HCT116 (cell line): ENCODE results near the gene PDE6H. TPM values are rescaled to one million over a fixed set of nuclear protein-coding genes. Genes with fewer than 3 reads are reported as not detected.

Source experiments
- ATAC-seq: fragments of 200-7000 bp; cut with Tn5 transposase; 2 replicates; pipeline ENCODE4 v1.9.1; 2020; ENCODE audit warnings: mild to moderate bottlenecking, moderate library complexity
- BruUV-seq: library from RNA; stranded (reverse); fragments of 400-500 nt; replicated peaks from 2 replicates; lab custom pipeline; 2021; lab: Mats Ljungman, UMichigan
- CTCF ChIA-PET: fragments of 300-600 bp; sonication (Branson Sonifier 250); formaldehyde crosslinking; loops from one replicate; lab custom pipeline; 2021; ENCODE audit warnings: antibody characterized with exemption; lab: Charles Lee
- POLR2A ChIA-PET: fragments of 300-600, 350-600 bp; sonication (Branson Sonifier 250); formaldehyde crosslinking; loops from one replicate; lab custom pipeline; 2021; ENCODE audit warnings: antibody characterized with exemption; lab: Charles Lee
- RAD21 ChIA-PET, 2 experiments: fragments of 300-600 bp; sonication (Branson Sonifier 250); formaldehyde crosslinking; loops; one replicate each; lab custom pipeline; 2023; ENCODE audit warnings: low total read pairs in 2 of 2; ENCODE audit not compliant: uncharacterized antibody in 2 of 2, unreplicated experiment in 2 of 2, low non-redundant PET in 1 of 2; lab: Charles Lee
- DNase-seq: peaks from one replicate; pipeline ENCODE4 v3.0.0-alpha.2; 2010; ENCODE audit warnings: low read depth, low spot score
- H2AFZ ChIP-seq: fragments of 200-600 bp; shearing (Covaris generic), sonication (generic); 2 replicates; pipeline ENCODE4 v1.6.1; 2017; ENCODE audit warnings: low read depth, mixed run types, mixed read lengths, antibody characterized with exemption, low read length; ENCODE audit not compliant: poor library complexity, severe bottlenecking
- H3K27ac ChIP-seq: 2 replicates; pipeline ENCODE4 v1.5.1; 2012; ENCODE audit warnings: low read depth, low read length
- H3K27me3 ChIP-seq: fragments of 200-600 bp; sonication (generic); 2 replicates; pipeline ENCODE4 v1.6.1; 2016; ENCODE audit warnings: mixed run types, low read length, mixed read lengths; ENCODE audit not compliant: insufficient read depth
- H3K36me3 ChIP-seq, 2 experiments: fragments of 200-500 bp in 1 of 2; fragments of 200-600 bp in 1 of 2; sonication (Bioruptor generic) in 1 of 2; sonication (generic) in 1 of 2; 2 replicates each; pipeline versions ENCODE4 v1.5.1 to v1.6.1; 2014 to 2016; ENCODE audit warnings: low read length in 2 of 2, inconsistent platforms in 1 of 2, mixed read lengths in 1 of 2, mixed run types in 1 of 2; ENCODE audit not compliant: insufficient read depth in 2 of 2, control insufficient read depth in 1 of 2
- H3K4me1 ChIP-seq, 2 experiments: fragments of 200-600 bp in 1 of 2; sonication (generic) in 1 of 2; 2 replicates each; pipeline versions ENCODE4 v1.5.1 to v1.6.1; 2012 to 2017; ENCODE audit warnings: low read length in 2 of 2, inconsistent platforms in 1 of 2, mild to moderate bottlenecking in 1 of 2, mixed read lengths in 1 of 2, mixed run types in 1 of 2, moderate library complexity in 1 of 2; ENCODE audit not compliant: insufficient read depth in 2 of 2, control insufficient read depth in 1 of 2
- H3K4me2 ChIP-seq: fragments of 200-600 bp; sonication (generic); 2 replicates; pipeline ENCODE4 v1.6.1; 2017; ENCODE audit warnings: mixed run types, low read length, mixed read lengths
- H3K4me3 ChIP-seq, 2 experiments: fragments of 200-600 bp in 1 of 2; sonication (generic) in 1 of 2; replicated peaks in 1 of 2; 2 replicates each; pipeline ENCODE4 v1.5.1; 2011 to 2016; ENCODE audit warnings: low read length in 2 of 2, control low read depth in 1 of 2, low read depth in 1 of 2, mild to moderate bottlenecking in 1 of 2, mixed read lengths in 1 of 2, mixed run types in 1 of 2
- H3K79me2 ChIP-seq: fragments of 200-600 bp; sonication (generic); 2 replicates; pipeline ENCODE4 v1.6.1; 2017; ENCODE audit warnings: mild to moderate bottlenecking, mixed run types, low read length, moderate library complexity, mixed read lengths; ENCODE audit not compliant: insufficient read depth
- H3K9ac ChIP-seq: fragments of 200-600 bp; sonication (generic); 2 replicates; pipeline ENCODE4 v1.6.1; 2016; ENCODE audit warnings: low read length, mixed read lengths
- H3K9me2 ChIP-seq: fragments of 200-600 bp; sonication (generic), shearing (Covaris generic); 2 replicates; pipeline ENCODE4 v1.6.1; 2017; ENCODE audit warnings: mixed run types, mild to moderate bottlenecking, moderate library complexity; ENCODE audit not compliant: insufficient read depth
- H3K9me3 ChIP-seq, 2 experiments: fragments of 200-500 bp in 1 of 2; fragments of 200-600 bp in 1 of 2; sonication (Bioruptor generic) in 1 of 2; sonication (generic) in 1 of 2; 2 replicates each; pipeline ENCODE4 v1.6.1; 2014 to 2017; ENCODE audit warnings: low read length in 2 of 2, mixed read lengths in 2 of 2, inconsistent platforms in 1 of 2, low read depth in 1 of 2, mild to moderate bottlenecking in 1 of 2, mixed run types in 1 of 2, moderate library complexity in 1 of 2; ENCODE audit not compliant: control insufficient read depth in 1 of 2, insufficient read depth in 1 of 2
- H4K20me1 ChIP-seq: fragments of 200-600 bp; sonication (generic), shearing (Covaris generic); 2 replicates; pipeline ENCODE4 v1.6.1; 2017; ENCODE audit warnings: mixed run types, mild to moderate bottlenecking, moderate library complexity; ENCODE audit not compliant: insufficient read depth
- CBX3 ChIP-seq: IDR thresholded peaks from 2 replicates; pipeline ENCODE4 v1.6.1; 2012; ENCODE audit warnings: low read depth
- CEBPB ChIP-seq: IDR thresholded peaks from 2 replicates; pipeline ENCODE4 v1.6.1; 2012; ENCODE audit warnings: low read depth
- ELF1 ChIP-seq: IDR thresholded peaks from 2 replicates; pipeline ENCODE4 v1.6.1; 2012; ENCODE audit warnings: low read depth, borderline replicate concordance
- EZH2 ChIP-seq: fragments of 200-600 bp; sonication (generic); IDR thresholded peaks from 2 replicates; pipeline ENCODE4 v1.6.1; 2017; ENCODE audit warnings: antibody characterized with exemption, mixed run types
- EZH2phosphoT487 ChIP-seq: fragments of 200-600 bp; IDR thresholded peaks from 2 replicates; pipeline ENCODE4 v1.6.1; 2018; ENCODE audit warnings: antibody characterized with exemption, borderline replicate concordance
- FOSL1 ChIP-seq: IDR thresholded peaks from 2 replicates; pipeline ENCODE4 v1.6.1; 2012; ENCODE audit warnings: low read depth
- POLR2A ChIP-seq: IDR thresholded peaks from 2 replicates; pipeline ENCODE4 v1.7.0; 2011; ENCODE audit warnings: borderline replicate concordance; ENCODE audit not compliant: insufficient read depth, insufficient read length; ENCODE audit errors: extremely low read depth
- REST ChIP-seq: IDR thresholded peaks from 2 replicates; pipeline ENCODE4 v1.6.1; 2012; ENCODE audit warnings: low read depth
- YY1 ChIP-seq: IDR thresholded peaks from 2 replicates; pipeline ENCODE4 v1.6.1; 2011; ENCODE audit warnings: low read length, low read depth, moderate library complexity, mild to moderate bottlenecking; ENCODE audit not compliant: insufficient replicate concordance; ENCODE audit errors: extremely low read depth
- ZFX ChIP-seq: fragments of 450-650 bp; IDR thresholded peaks from 2 replicates; pipeline ENCODE4 v1.6.1; 2017
- intact Hi-C: fragments of 100-400 bp; cut with micrococcal nuclease; formaldehyde crosslinking; loops from 2 replicates; pipeline ENCODE4 v1.10.0; 2022
- total RNA-seq: library from RNA; stranded (reverse); gene quantifications from one replicate; pipeline ENCODE4 v1.2.1, GENCODE V29; 2021; ENCODE audit not compliant: unreplicated experiment
- TF ChIP-seq, protein P1 (sequence below): IDR thresholded peaks from 2 replicates; pipeline ENCODE4 v1.6.1; 2012

PDE6H gene
- total RNA-seq, 1 experiment from 2014 or later = not detected

DNA sequence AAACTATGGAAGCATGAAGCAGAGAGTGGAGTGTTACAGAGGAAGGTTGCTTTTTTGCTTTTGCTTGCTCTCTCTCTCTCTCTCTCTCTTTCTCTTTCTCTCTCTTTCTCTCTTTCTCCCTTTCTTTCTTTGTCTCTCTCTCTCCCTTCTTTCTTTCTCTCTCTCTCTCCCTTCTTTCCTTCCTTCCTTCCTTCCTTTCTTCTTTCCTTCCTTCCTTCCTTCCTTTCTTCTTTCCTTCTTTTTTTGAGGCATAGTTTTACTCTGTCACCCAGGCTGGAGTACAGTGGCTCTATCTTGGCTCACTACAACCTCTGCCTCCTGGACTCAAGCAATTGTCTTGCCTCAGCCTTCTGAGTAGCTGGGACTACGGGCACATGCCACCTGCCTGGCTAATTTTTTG is 19.1 kb upstream of the PDE6H start:
- no TSS peak for BruUV-seq
- Histone ChIP-seq H3K4me2 (no peak overlapping the region), H4K20me1 (no peaks in the 10 kb centered on the region), H3K27me3 (no peaks in the 10 kb centered on the region), H3K79me2 (no peaks in the 10 kb centered on the region), H3K4me1 (peaks cover 20 to 43% of the 10 kb centered on the region in 2 experiments), H2AFZ (no peak overlapping the region), H3K9me3 (no peaks in the 10 kb centered on the region), H3K9me2 (no peaks in the 10 kb centered on the region; the same call in 1 of the 2 replicates), H3K27ac (no peak overlapping the region), H3K9ac (no peak overlapping the region), H3K4me3 (no peak overlapping the region), H3K36me3 (no peaks in the 10 kb centered on the region)
- intact Hi-C loops = no loop called here
- TF ChIP-seq EZH2 = no peak
- no peak for TF ChIP-seq EZH2phosphoT487
- TF ChIP-seq, protein P1, sequence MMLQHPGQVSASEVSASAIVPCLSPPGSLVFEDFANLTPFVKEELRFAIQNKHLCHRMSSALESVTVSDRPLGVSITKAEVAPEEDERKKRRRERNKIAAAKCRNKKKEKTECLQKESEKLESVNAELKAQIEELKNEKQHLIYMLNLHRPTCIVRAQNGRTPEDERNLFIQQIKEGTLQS = no peak
- TF ChIP-seq FOSL1 = no peak
- TF ChIP-seq ZFX = no peak
- TF ChIP-seq POLR2A = no peak
- no peak for TF ChIP-seq CEBPB
- TF ChIP-seq YY1 = no peak
- TF ChIP-seq REST = no peak
- no peak for TF ChIP-seq ELF1
- no peak for TF ChIP-seq CBX3
- RAD21 ChIA-PET = no interaction called here
- POLR2A ChIA-PET = no interaction called here
- CTCF ChIA-PET = no interaction called here
- ATAC-seq (no peak), DNase-seq (no peak)
